GM19193 (cell line): ENCODE data around the gene LIPF.

Experiments used
- POLR2A ChIP-seq: IDR thresholded peaks from 4 replicates; pipeline ENCODE4 v1.6.1; 2011; ENCODE audit not compliant: insufficient read depth, insufficient read length; ENCODE audit errors: extremely low read depth

Gene LIPF

GRCh38 chr10:88715517-88715916 is 51.3 kb downstream of the LIPF start:
- TF ChIP-seq POLR2A, result no peak

GRCh38 chr10:88721392-88721791 is 57.1 kb downstream of the LIPF start:
- no peak for TF ChIP-seq POLR2A

- no peak for TF ChIP-seq POLR2A
Measured at GRCh38 chr10:88725798-88726197, 61.6 kb downstream of the LIPF start.

GRCh38 chr10:88728107-88728763 is 64.0 kb downstream of the LIPF start:
- TF ChIP-seq POLR2A, result no peak
